Measurements from ENCODE around the gene HLA-DOB. TPM values are rescaled to one million over a fixed set of nuclear protein-coding genes. Genes with fewer than 3 reads are reported as not detected.

Gene HLA-DOB
- total RNA-seq, 1 experiment from 2014 or later: not detected

Other genes with a start within 250 kb of the HLA-DOB start
- 0.45 and 0.57 TPM in 2 replicates for gene HLA-DRB1, start 227.2 kb downstream of the HLA-DOB start, total RNA-seq (2014; rRNA removed)
- not detected in 2 replicates for gene HLA-DQA1, start 179.6 kb downstream of the HLA-DOB start, total RNA-seq (2014; rRNA removed)
- gene HLA-DQB1, start 150.3 kb downstream of the HLA-DOB start, total RNA-seq (2014; rRNA removed): not detected in 2 replicates
- not detected in 2 replicates for gene HLA-DQA2, start 75.6 kb downstream of the HLA-DOB start, total RNA-seq (2014; rRNA removed)
- gene HLA-DQB2, start 53.5 kb downstream of the HLA-DOB start, total RNA-seq (2014; rRNA removed): not detected in 2 replicates
- 6.1 and 6.7 TPM in 2 replicates for gene TAP2, start 21.7 kb upstream of the HLA-DOB start, total RNA-seq (2014; rRNA removed)
- 39.8 and 55.6 TPM in 2 replicates for gene PSMB8, start 27.0 kb upstream of the HLA-DOB start, total RNA-seq (2014; rRNA removed)
- gene TAP1, start 36.7 kb upstream of the HLA-DOB start, total RNA-seq (2014; rRNA removed): 50.1 and 56.2 TPM in 2 replicates
- gene PSMB9, start 37.2 kb upstream of the HLA-DOB start, total RNA-seq (2014; rRNA removed): 9.0 and 20.0 TPM in 2 replicates
- gene HLA-DMB, start 124.0 kb upstream of the HLA-DOB start, total RNA-seq (2014; rRNA removed): 0.38 TPM in 1 of 2 replicates, not detected in the other
- gene HLA-DMA, start 136.1 kb upstream of the HLA-DOB start, total RNA-seq (2014; rRNA removed): 1.9 and 4.0 TPM in 2 replicates
- gene BRD2, start 151.6 kb upstream of the HLA-DOB start, total RNA-seq (2014; rRNA removed): 113 and 125 TPM in 2 replicates
- 0.06 and 0.23 TPM in 2 replicates for gene HLA-DOA, start 192.6 kb upstream of the HLA-DOB start, total RNA-seq (2014; rRNA removed)

Data from LHCN-M2 (cell line).